Suprapubic skin (tissue), 4 donors: ENCODE results near the gene NEBL.

Source experiments
- EP300 ChIP-seq: sonication (generic); formaldehyde crosslinking; IDR thresholded peaks from one replicate; pipeline ENCODE4 v1.6.1; 2017; ENCODE audit warnings: antibody characterized with exemption
- POLR2AphosphoS5 ChIP-seq, 3 donors: sonication (generic); formaldehyde crosslinking; IDR thresholded peaks; one replicate each; pipeline ENCODE4 v1.6.1; 2017; ENCODE audit warnings: antibody characterized with exemption in 3 of 3
- TF ChIP-seq, protein P1 (sequence below), 2 donors: fragments of 200-600 bp in 1 of 2; fragments of 450-650 bp in 1 of 2; sonication (generic) in 1 of 2; IDR thresholded peaks; one replicate each; pipeline ENCODE4 v1.5.1; 2016 to 2019; ENCODE audit warnings: antibody characterized with exemption in 2 of 2, mild to moderate bottlenecking in 1 of 2, moderate library complexity in 1 of 2

DNA sequence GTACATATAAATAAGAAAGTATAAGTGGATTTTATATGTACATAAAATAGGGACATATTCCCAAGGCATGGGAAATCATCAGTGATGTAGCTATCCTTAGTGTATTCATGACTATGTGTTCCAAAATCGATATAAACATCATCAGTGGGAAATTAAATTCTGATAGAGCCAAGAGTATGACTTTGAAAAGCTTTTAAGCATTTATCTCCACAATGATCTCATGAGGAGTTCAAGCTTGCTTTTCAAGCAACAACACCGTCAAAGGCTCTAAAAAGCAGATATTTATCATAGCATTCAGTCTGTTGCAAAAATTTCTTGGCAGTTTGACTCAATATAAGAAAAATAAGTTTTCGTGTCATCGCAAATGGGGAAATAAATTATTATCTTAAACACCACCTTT lies 14.5 kb upstream of the NEBL start:
- TF ChIP-seq, protein P1, sequence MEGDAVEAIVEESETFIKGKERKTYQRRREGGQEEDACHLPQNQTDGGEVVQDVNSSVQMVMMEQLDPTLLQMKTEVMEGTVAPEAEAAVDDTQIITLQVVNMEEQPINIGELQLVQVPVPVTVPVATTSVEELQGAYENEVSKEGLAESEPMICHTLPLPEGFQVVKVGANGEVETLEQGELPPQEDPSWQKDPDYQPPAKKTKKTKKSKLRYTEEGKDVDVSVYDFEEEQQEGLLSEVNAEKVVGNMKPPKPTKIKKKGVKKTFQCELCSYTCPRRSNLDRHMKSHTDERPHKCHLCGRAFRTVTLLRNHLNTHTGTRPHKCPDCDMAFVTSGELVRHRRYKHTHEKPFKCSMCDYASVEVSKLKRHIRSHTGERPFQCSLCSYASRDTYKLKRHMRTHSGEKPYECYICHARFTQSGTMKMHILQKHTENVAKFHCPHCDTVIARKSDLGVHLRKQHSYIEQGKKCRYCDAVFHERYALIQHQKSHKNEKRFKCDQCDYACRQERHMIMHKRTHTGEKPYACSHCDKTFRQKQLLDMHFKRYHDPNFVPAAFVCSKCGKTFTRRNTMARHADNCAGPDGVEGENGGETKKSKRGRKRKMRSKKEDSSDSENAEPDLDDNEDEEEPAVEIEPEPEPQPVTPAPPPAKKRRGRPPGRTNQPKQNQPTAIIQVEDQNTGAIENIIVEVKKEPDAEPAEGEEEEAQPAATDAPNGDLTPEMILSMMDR (IDR thresholded peaks at IDR 0.05) = no peak
- TF ChIP-seq POLR2AphosphoS5 (IDR thresholded peaks at IDR 0.05) (no peak), EP300 (no peak)
